Coronary artery (tissue), 2 donors: ENCODE results near the gene KCTD20.
"Not testable (repeated sequence)": the region's sequence is repeated elsewhere in the genome, so short reads cannot be mapped to it uniquely, and the experiment has no call there.

Experiments used
- DNase-seq: peaks from one replicate; pipeline ENCODE4 v3.0.0-alpha.2; 2017; ENCODE audit warnings: low spot score
- H3K27ac ChIP-seq, 2 donors: fragments of 200-600 bp; sonication (generic); one replicate each; pipeline ENCODE4 v1.5.1; 2016 to 2019
- H3K4me3 ChIP-seq: fragments of 200-600 bp; sonication (generic); 2 replicates; pipeline ENCODE4 v1.5.1; 2016; ENCODE audit warnings: mild to moderate bottlenecking, moderate library complexity
- TF ChIP-seq, protein P1 (sequence below): fragments of 200-600 bp; sonication (generic); IDR thresholded peaks from one replicate; pipeline ENCODE4 v1.5.1; 2019; ENCODE audit warnings: antibody characterized with exemption

The KCTD20 gene

DNA sequence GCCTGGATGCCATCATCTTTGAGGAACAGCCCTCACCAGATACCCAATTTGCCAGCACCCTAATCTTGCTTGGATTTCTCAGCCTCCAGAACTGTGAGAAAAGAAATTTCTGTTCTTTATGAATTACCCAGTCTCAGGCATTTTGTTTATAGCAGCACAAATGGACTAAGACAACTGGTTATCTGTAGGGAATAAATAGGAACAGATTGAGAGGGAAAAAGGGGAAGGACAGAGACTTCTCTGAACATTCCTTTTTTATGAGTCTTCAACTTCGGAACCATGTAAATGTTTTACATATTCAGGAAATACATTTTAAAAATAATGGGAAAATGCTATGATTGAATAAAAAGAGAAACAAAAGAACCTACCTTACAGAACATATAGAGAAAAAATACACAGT is 20.9 kb downstream of the KCTD20 start:
- H3K4me3 ChIP-seq: no peak overlapping the region
- TF ChIP-seq, protein P1, sequence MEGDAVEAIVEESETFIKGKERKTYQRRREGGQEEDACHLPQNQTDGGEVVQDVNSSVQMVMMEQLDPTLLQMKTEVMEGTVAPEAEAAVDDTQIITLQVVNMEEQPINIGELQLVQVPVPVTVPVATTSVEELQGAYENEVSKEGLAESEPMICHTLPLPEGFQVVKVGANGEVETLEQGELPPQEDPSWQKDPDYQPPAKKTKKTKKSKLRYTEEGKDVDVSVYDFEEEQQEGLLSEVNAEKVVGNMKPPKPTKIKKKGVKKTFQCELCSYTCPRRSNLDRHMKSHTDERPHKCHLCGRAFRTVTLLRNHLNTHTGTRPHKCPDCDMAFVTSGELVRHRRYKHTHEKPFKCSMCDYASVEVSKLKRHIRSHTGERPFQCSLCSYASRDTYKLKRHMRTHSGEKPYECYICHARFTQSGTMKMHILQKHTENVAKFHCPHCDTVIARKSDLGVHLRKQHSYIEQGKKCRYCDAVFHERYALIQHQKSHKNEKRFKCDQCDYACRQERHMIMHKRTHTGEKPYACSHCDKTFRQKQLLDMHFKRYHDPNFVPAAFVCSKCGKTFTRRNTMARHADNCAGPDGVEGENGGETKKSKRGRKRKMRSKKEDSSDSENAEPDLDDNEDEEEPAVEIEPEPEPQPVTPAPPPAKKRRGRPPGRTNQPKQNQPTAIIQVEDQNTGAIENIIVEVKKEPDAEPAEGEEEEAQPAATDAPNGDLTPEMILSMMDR: no peak
- no peak overlapping the region for H3K27ac ChIP-seq
- no peak for DNase-seq

DNA sequence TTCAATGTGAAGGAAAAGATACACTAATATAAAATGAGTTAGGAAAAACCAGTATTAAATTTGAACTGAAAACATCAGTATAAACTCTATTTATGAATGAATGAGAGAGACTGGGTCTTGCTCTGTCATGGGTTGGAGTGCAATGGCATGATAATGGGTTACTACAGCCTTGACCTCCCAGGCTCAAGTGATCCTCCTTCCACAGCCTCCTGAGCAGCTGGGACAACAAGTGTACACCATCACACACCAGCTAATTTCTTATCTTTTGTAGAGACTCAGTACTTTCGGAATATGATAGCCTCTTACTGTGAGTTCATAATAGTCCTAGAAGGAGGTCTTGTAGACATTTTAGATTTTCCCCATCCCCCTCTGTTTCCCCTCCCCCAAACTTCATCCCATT is 21.4 kb downstream of the KCTD20 start:
- TF ChIP-seq, protein P1: no peak
- H3K4me3 ChIP-seq: no peak overlapping the region
- no peak overlapping the region for H3K27ac ChIP-seq
- no peak for DNase-seq

DNA sequence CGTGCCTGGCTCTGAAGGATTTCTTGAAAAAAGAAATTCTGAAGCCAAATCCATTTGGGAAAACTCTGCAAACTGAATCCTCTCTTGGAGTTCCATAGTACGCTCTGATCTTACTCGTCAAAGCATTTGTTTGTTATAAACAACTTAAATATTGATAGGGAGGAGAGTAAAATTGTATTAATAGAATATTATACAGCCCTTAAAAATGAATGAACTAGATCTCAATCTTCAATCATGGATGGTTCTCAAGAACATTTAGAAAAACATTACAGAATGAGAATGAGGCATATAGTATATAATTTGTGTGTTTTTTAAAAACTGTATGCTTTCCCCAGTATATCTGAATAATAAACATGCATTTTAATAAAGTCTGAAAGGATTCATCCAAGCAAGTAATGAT is 24.8 kb downstream of the KCTD20 start:
- DNase-seq: no peak
- TF ChIP-seq, protein P1: no peak
- H3K27ac ChIP-seq: no peak overlapping the region

DNA sequence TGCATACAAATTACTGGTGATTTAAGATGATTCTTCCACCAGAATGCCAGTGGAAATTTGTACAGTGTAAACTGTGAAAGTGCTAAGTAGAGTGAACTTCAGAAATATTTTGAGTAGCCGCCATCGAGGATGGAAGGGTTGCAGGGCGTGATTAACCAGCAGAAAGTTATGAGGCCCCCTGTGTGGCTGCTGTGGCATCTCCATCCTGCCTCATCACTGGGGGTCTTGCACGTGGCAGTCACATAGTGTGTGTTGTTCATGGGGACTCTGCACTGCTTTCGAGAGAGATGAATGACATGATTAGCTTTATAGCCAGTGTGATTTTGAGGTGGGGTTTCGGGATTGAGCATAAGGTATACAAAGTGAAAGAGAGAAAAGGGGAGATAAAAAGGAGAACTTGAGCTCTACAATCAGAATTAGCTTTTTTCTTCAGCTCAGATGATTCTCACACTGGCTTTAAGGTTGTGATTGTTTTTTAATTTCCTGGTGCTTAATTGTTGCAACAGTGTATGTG is 26.4 kb downstream of the KCTD20 start:
- TF ChIP-seq, protein P1: no peak
- DNase-seq: no peak
- no peak overlapping the region for H3K4me3 ChIP-seq
- no peak overlapping the region for H3K27ac ChIP-seq

More for the DNA sequence above, 24.8 kb downstream of the KCTD20 start:
- no peak overlapping the region for H3K4me3 ChIP-seq

DNA sequence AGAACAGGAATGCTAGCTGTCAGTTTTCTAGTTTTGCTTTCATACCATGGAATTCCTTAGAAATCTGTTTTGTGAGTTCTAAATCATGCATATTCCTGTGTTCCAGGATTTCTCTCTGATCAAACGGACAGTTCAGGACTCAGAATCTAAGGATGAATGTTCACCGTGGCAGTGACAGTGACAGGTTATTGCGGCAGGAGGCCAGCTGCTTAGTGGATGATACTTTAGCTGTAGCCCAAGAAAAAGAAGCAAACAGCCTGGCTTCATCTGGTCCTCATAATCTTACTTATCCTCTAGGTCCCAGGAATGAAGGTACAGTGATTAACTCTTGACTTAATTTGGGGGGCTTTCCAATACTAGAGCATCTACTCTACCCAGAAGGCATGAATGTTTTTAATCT is 27.1 kb downstream of the KCTD20 start:
- H3K27ac ChIP-seq: no peak overlapping the region
- TF ChIP-seq, protein P1: no peak
- no peak for DNase-seq
- H3K4me3 ChIP-seq: no peak overlapping the region

DNA sequence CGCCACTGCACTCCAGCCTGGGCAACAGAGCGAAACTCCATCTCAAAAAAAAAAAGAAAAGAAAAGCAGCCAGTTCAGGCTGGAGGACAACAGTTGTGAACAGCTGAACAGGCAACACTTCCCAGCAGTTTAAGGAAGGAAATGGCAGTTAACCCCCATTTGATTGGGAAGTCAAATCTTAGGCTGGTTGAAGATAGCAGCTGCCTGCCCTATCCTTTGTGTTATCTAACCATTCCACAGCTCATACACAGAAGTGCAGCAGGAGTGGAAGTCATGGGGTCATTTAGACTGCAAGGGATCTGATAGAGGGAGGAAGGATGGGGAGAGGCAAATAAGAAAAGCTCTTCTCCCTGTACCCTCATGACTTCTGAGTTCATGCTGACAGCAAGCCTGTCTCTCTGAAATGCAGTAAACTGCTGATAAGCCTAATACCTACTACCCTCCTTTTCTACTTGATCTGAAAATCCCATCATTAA is 35.3 kb downstream of the KCTD20 start:
- Histone ChIP-seq H3K27ac (no peak overlapping the region), H3K4me3 (no peak overlapping the region)
- DNase-seq: no peak
- TF ChIP-seq, protein P1: no peak

DNA sequence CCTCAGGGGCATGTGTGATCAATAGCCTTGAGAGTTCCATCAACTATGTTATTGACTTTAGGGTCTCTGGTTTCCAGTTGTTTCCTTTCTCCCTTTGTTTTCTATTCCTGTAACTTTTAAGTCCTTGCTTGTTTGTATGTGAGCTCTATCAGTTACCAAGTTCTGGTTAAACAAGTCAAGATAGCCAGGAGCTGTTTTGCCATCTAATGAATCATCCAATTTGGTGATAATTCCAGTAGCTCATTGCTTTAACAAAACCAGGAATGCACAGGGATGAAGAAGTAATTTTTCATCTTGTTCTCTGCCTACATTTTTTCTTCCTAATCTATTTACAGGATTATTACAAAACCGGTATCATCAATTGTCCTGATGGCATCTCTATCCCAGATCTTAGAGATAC is 36.5 kb downstream of the KCTD20 start:
- DNase-seq: no peak
- no peak overlapping the region for H3K27ac ChIP-seq
- TF ChIP-seq, protein P1: no peak
- H3K4me3 ChIP-seq: no peak overlapping the region

DNA sequence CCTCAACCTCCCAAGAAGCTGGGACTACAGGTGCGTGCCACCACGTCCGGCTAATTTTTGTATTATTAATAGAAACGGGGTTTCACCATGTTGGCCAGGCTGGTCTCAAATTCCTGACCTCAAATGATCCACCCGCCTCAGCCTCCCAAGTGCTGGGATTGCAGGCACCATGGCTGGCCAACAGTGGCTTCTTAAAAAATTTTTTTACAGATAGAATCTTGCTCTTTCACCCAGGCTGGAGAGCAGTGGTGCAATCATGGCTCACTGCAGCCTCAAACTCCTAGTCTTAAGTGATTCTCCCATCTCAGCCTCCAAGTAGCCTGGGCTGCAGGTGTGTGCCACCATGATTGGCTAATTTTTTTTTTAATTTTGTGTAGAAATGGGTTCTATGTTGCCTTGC is 40.5 kb downstream of the KCTD20 start:
- H3K4me3 ChIP-seq, DNase-seq, H3K27ac ChIP-seq: not testable (repeated sequence)
